ENCODE data around the gene ARFGAP2.

DNA sequence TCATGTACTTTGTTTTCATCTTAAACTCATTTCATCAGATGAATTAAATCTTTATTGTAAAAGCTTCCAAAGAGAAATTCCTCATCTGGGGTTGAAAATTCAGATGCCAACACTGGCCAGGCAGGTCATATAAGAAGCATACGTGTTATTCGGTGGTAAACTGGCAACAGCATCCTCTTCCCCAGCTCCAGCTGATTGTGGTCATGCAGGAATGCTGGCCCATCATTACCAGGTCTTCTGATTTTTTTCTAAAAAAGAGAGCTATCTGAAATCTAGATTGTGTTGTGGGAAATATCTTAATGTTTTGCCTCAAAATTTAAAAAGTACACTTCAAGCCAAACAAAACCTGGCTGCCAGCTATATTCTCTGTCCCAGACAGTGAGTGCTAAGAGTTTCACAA lies 53.6 kb downstream of the ARFGAP2 start:
- TF ChIP-seq, protein P1, sequence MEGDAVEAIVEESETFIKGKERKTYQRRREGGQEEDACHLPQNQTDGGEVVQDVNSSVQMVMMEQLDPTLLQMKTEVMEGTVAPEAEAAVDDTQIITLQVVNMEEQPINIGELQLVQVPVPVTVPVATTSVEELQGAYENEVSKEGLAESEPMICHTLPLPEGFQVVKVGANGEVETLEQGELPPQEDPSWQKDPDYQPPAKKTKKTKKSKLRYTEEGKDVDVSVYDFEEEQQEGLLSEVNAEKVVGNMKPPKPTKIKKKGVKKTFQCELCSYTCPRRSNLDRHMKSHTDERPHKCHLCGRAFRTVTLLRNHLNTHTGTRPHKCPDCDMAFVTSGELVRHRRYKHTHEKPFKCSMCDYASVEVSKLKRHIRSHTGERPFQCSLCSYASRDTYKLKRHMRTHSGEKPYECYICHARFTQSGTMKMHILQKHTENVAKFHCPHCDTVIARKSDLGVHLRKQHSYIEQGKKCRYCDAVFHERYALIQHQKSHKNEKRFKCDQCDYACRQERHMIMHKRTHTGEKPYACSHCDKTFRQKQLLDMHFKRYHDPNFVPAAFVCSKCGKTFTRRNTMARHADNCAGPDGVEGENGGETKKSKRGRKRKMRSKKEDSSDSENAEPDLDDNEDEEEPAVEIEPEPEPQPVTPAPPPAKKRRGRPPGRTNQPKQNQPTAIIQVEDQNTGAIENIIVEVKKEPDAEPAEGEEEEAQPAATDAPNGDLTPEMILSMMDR (IDR thresholded peaks at IDR 0.05), result no peak
- TF ChIP-seq EP300 (IDR thresholded peaks at IDR 0.05), result no peak
- no peak for TF ChIP-seq POLR2A (IDR thresholded peaks at IDR 0.05)
- no peak for TF ChIP-seq POLR2AphosphoS5 (IDR thresholded peaks at IDR 0.05)
